ENCODE data around the gene CAMK1D.

DNA sequence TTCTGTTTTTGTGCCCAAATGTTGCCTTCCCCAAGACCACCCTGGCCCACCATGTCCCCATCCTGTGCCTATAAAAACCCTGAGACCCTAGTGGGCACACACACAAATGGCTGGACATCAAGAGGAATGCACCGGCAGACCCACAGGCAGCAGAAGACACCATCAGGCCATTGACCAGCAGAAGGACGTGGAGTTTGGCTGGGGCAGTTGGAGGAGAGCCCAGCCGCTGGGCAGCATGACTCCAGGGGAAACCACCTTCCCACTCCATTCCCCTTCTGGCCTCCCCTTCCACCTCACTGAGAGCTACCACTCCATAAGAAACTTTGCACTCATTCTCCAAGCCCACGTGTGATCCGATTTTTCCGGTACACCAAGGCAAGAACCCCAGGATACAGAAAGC is 309.2 kb downstream of the CAMK1D start:
- TF ChIP-seq CTCF (IDR thresholded peaks at IDR 0.05), result no peak
- no peak for TF ChIP-seq POLR2A (IDR thresholded peaks at IDR 0.05)

Data from heart left ventricle (tissue), 13 donors.